ENCODE data around the gene ZNF148.

- TF ChIP-seq POLR2A (IDR thresholded peaks at IDR 0.05; ENCODE audit: low read length) (no peak), GATA1 (IDR thresholded peaks at IDR 0.05; ENCODE audit: low read depth, low read length) (no peak)
These were observed 35.0 kb downstream of the ZNF148 start for GRCh38 chr3:125340121-125340520.

Measured in erythroblast (primary cell).